PC-9 (cell line): ENCODE data around the gene AK8.

Source experiments
- EZH2 ChIP-seq: fragments of 200-600 bp; sonication (generic); IDR thresholded peaks from 2 replicates; pipeline ENCODE4 v1.8.0; 2017; ENCODE audit warnings: antibody characterized with exemption, low read depth
- TF ChIP-seq, protein P1 (sequence below): fragments of 200-600 bp; sonication (generic); conservative IDR thresholded peaks from 2 replicates; pipeline ENCODE4 v1.6.1; 2017; ENCODE audit warnings: mixed run types, antibody characterized with exemption, mild to moderate bottlenecking, moderate library complexity

DNA sequence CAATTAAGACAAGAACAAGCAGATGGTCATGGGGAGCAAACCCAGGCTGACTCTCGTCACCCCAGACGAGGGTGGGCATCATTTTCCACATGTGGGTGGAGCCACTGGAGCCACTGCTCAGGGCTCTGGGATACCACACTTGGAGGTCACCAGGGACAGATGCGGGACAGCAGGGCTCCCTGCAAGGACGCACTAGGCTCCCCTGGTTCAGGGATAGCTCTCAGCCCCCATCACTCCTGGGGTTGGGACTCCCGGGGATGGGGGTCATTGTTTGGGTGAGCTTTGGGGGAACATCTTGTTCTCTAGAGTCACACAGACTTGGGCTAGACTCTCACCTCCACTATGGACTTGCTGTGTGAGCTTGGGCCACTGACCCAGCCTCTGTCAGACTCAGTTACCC lies 150.0 kb downstream of the AK8 start:
- TF ChIP-seq, protein P1, sequence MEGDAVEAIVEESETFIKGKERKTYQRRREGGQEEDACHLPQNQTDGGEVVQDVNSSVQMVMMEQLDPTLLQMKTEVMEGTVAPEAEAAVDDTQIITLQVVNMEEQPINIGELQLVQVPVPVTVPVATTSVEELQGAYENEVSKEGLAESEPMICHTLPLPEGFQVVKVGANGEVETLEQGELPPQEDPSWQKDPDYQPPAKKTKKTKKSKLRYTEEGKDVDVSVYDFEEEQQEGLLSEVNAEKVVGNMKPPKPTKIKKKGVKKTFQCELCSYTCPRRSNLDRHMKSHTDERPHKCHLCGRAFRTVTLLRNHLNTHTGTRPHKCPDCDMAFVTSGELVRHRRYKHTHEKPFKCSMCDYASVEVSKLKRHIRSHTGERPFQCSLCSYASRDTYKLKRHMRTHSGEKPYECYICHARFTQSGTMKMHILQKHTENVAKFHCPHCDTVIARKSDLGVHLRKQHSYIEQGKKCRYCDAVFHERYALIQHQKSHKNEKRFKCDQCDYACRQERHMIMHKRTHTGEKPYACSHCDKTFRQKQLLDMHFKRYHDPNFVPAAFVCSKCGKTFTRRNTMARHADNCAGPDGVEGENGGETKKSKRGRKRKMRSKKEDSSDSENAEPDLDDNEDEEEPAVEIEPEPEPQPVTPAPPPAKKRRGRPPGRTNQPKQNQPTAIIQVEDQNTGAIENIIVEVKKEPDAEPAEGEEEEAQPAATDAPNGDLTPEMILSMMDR = no peak
- no peak for TF ChIP-seq EZH2
